VCaP (cell line): ENCODE results near the gene SPOCK1.

ENCODE experiments used
- H3K27ac ChIP-seq: fragments of 450-650 bp; 2 replicates; pipeline ENCODE4 v1.5.1; 2017
- TF ChIP-seq, protein P1 (sequence below): fragments of 450-650 bp; conservative IDR thresholded peaks from 2 replicates; pipeline ENCODE4 v1.5.1; 2017; ENCODE audit warnings: mild to moderate bottlenecking, moderate library complexity

The SPOCK1 gene

DNA sequence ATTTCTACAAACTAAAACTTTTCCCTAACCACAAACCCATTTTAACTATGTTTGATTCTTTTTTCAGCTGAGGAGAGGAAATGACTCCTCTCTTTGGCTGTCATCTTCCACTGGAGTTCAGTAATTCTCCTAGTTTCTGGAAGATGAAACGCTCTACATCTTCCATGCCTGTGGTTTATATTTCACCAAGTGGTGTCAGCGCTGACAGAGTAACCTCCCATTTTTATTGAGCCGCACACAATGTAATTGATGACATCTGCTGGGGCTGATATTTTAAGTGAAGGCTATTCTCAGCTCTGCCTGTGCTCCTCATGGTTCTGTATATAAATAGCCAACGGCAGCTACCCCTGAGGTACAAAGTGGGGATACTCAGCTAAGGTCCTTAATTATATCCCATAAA lies 234.6 kb downstream of the SPOCK1 start:
- TF ChIP-seq, protein P1, sequence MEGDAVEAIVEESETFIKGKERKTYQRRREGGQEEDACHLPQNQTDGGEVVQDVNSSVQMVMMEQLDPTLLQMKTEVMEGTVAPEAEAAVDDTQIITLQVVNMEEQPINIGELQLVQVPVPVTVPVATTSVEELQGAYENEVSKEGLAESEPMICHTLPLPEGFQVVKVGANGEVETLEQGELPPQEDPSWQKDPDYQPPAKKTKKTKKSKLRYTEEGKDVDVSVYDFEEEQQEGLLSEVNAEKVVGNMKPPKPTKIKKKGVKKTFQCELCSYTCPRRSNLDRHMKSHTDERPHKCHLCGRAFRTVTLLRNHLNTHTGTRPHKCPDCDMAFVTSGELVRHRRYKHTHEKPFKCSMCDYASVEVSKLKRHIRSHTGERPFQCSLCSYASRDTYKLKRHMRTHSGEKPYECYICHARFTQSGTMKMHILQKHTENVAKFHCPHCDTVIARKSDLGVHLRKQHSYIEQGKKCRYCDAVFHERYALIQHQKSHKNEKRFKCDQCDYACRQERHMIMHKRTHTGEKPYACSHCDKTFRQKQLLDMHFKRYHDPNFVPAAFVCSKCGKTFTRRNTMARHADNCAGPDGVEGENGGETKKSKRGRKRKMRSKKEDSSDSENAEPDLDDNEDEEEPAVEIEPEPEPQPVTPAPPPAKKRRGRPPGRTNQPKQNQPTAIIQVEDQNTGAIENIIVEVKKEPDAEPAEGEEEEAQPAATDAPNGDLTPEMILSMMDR = no peak

DNA sequence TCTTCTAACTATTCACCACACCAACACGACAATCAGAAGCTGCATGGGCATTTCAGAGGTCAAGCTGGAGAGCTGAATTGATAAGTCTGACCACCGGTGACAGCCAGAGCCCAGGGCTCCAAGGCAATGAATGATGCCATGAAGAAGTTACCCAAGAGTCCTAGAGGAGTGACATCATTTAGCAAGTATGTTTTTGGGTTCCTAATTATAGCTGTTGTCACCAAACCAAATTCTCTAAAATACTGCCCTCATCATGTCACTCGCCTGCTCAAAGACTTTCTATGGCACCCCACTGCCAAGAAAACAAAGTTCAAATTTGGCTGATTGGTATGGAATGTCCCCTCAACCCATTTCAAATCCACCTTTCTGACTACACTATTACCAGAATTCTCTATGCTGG lies 235.1 kb downstream of the SPOCK1 start:
- no peak overlapping the region for H3K27ac ChIP-seq
- TF ChIP-seq, protein P1 = no peak

More for the DNA sequence above, 234.6 kb downstream of the SPOCK1 start:
- H3K27ac ChIP-seq = no peak overlapping the region

DNA sequence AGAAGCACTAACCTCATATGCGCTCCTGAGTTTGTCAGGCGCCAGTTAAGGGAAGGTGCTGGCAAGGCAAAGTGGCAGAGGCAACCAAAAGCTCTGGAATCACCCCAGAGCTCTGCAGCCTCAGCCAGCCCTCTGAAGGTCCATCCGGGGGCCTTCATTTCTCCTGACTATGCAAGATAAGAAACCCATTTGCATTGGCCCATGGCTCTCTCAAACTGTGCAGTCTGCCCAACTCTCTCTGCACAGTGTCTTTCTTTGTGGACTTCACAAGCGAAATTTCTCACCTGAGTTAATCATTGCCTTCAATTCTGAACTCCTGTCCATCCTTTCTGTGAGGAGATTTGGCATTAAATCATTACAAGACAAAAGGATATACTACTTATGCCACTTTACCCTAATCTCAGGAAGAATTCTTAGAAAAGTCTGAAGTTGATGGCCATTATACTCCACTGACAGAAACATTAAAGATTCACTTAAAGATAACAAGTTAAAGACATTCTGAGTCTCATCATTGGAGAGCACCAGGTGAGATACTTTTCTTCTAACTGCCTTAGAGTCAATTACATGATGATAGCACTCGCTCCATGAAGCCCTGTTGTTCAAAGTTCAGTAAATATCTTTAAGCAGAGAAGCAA lies 235.6 kb downstream of the SPOCK1 start:
- TF ChIP-seq, protein P1 = no peak
- H3K27ac ChIP-seq = no peak overlapping the region

DNA sequence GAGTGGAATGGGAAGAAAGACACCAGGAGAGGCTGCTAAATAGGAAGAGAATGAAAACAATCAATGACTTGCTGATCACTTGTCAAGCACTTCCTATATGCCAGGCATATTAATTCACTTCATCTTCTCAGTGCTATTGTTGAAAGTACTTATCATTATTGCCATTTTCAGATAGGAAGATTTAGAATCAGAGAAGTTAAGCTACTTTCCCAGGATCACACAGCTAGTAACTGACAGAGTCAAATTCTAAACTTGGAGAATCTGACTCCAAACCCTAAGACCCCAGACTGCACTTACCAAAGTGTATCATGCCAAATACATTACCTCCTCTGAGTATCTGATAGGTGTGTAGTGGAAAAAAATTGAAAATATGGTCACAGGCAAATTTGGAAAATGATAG lies 236.3 kb downstream of the SPOCK1 start:
- TF ChIP-seq, protein P1 = no peak
- no peak overlapping the region for H3K27ac ChIP-seq

DNA sequence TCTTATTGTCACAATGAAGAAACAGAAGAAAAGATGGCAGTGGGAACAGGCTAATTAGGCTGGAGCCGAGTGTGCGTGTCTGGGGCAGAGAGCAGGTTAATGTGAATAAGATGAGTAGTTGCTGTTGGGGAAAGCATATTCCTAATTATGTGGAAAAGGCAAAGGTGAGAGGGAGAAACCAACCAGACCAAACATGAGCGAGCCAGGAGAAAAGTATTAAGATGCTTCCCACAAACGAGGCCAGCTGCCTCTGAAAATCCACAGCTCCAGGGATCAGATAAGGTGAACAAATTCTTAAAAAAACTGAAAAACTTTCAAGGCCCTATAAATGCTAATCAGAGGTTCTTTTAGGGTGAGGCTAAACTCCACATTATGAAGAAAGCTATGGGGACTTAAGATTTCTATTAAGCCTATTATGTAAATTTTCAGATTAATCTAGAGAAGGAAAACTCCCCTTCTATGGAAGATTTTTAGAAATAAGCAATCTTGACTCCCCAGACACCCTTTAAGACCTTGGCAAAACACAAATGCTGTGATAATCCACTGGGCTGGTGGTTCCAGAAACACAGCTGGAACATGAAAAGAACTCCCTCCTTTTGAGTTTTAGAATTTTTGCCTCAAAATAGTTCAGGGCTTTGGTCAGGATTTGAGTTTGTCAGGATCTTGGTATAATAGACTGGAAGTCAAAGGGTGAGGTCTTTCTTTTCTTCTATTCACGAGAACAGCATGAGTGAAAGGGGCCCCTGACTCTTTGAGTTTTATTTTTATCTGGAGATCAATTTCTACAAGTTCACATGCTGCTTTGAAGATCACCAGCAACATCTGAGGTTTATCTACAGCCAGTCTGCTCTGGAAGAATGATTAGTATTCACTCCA lies 238.1 kb downstream of the SPOCK1 start:
- TF ChIP-seq, protein P1 = no peak
- no peak overlapping the region for H3K27ac ChIP-seq

DNA sequence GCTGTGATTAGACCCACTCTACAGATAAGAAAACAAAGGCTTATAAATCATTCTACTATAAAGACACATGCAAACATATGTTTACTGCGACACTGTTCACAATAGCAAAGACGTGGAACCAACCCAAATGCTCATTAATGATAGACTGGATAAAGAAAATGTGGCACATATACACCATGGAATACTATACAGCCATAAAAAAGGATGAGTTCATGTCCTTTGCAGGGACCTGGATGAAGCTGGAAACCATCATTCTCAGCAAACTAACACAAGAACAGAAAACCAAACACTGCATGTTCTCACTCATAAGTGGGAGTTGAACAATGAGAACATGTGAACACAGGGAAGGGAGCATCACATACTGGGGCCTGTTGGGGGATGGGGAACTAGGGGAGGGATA lies 240.0 kb downstream of the SPOCK1 start:
- peak overlapping the region; percentile 46 for H3K27ac ChIP-seq

DNA sequence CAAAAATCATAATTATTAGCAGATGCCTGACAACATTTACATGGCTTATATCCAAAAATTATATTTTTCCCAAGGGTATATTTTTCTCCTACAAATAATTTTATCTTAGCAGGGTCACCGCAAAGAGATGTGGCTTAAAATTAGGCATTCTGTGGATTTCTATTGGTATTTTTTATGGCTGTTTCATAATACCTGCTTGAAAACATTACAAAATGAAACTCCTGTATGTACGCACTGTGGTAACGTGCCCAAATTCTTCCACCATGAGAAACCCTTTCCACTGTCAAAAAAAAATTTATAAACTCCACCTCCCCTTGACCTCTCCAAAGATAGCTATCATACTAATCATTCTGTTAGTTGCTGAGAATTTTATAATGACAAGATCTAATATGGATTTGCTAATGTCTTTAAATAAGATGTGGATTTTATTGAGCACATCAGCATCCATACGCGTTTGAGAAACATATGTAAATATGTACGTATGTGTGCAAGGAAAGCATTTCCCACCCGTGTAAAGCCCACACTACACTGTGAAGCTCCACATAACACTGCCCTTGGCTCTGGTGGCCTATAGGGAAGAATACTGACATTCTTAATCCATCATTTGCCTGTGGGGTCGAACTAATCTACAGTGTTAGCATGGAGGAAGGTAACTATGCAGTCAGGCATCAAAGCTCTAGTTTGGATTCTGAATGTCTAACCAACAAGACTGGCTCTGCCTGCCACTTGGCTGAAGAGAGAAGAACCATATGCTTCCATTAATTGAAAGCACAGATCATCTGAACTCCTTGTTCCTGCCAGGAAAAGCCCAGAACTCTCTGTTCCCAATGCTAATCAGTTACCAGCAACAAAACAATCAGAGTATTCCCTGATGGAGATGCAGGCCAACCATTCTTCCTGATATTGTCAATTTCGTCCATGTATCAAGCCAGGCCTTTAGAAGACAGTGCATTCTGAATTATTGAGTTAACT lies 244.7 kb downstream of the SPOCK1 start:
- TF ChIP-seq, protein P1 = no peak
- peak overlapping the region; percentile 16; the same call in 1 of the 2 replicates for H3K27ac ChIP-seq
